BLaER1 treated with 17β-estradiol and CSF1 and Interleukin-3, amounts not matched to agents 10 nM and 100 nM (cell line): ENCODE measurements around the gene CAPN3.

Experiments used
- H3K27ac ChIP-seq, 11 experiments: shearing (Covaris generic); formaldehyde crosslinking; 2 replicates each; pipeline ENCODE4 v1.8.1; 2022
- H3K27me3 ChIP-seq, 11 experiments: shearing (Covaris generic); formaldehyde crosslinking; 2 replicates each; pipeline ENCODE4 v1.8.1; 2022
- H3K36me3 ChIP-seq, 11 experiments: shearing (Covaris generic); formaldehyde crosslinking; 2 replicates each; pipeline ENCODE4 v1.8.1; 2022
- H3K4me1 ChIP-seq, 10 experiments: shearing (Covaris generic); formaldehyde crosslinking; 2 replicates each; pipeline ENCODE4 v1.8.1; 2022
- H3K4me2 ChIP-seq, 11 experiments: shearing (Covaris generic); formaldehyde crosslinking; 2 replicates each; pipeline ENCODE4 v1.8.1; 2022
- H3K4me3 ChIP-seq, 10 experiments: shearing (Covaris generic); formaldehyde crosslinking; 2 replicates each; pipeline ENCODE4 v1.8.1; 2022
- H3K9ac ChIP-seq, 11 experiments: shearing (Covaris generic); formaldehyde crosslinking; 2 replicates each; pipeline ENCODE4 v1.8.1; 2022
- H3K9me3 ChIP-seq, 11 experiments: shearing (Covaris generic); formaldehyde crosslinking; replicated peaks in 1 of 11; 2 replicates each; pipeline ENCODE4 v1.8.1; 2022
- H4K20me1 ChIP-seq, 11 experiments: shearing (Covaris generic); formaldehyde crosslinking; 2 replicates each; pipeline ENCODE4 v1.8.1; 2022
- Cebpa-rat ChIP-seq, 11 experiments: shearing (Covaris generic); IDR thresholded peaks; 2 replicates each; pipeline ENCODE4 v1.8.1; 2022

CAPN3 gene

GRCh38 chr15:42364529-42364928 lies 5.2 kb downstream of the CAPN3 start:
- Histone ChIP-seq H3K27ac (no peak overlapping the region), H3K27me3 (no peaks in the 10 kb centered on the region), H3K36me3 (peaks cover 0 to 14% (median 0%) of the 10 kb centered on the region in 11 experiments; a peak in 4 of 22 replicates), H4K20me1 (no peaks in the 10 kb centered on the region), H3K4me1 (peaks cover 7 to 21% (median 11%) of the 10 kb centered on the region in 10 experiments), H3K4me2 (no peak overlapping the region), H3K9me3 (peaks cover 0 to 7% (median 0%) of the 10 kb centered on the region in 11 experiments; a peak in 3 of 22 replicates), H3K9ac (no peak overlapping the region), H3K4me3 (no peak overlapping the region)
- TF ChIP-seq Cebpa-rat (IDR thresholded peaks at IDR 0.05), result no peak

DNA sequence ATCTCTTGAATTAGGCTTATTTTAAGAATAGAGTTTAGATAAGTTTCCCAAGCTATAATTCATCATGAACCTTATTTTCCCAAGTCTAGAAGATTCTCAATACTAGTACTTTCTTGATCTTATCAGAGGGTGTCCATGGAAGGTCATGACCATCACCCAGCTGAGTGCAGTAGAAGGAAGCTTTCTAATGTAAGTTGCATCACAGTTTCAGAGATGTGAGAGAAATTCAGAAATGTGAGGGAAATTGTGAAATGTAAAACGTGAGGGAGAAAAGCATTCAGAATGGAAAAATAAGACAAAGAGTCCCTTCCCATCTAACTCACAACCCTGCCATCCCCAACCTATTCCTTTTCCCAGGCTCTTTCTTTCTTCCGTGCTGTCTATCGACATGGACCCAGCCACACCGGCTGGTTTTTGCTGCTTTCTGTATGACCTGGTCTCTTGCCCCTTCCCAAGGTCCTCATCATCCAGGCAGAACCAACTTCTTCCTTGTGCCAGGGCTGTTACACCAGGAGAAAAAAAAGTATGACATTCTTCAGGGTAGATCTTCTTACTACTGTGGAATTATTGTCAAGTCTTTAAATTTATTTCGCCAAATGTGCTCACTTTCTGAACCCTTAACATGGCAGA lies 6.7 kb downstream of the CAPN3 start:
- H3K4me1 ChIP-seq, result peaks cover 7 to 13% (median 11%) of the 10 kb centered on the region in 10 experiments
- no peaks in the 10 kb centered on the region for H3K27me3 ChIP-seq
- no peak overlapping the region for H3K27ac ChIP-seq
- peaks cover 0 to 7% (median 0%) of the 10 kb centered on the region in 11 experiments; a peak in 5 of 22 replicates for H3K9me3 ChIP-seq
- H3K36me3 ChIP-seq, result peaks cover 0 to 6% (median 0%) of the 10 kb centered on the region in 11 experiments; a peak in 1 of 22 replicates
- H3K4me3 ChIP-seq, result no peak overlapping the region
- H3K4me2 ChIP-seq, result no peak overlapping the region
- no peak for TF ChIP-seq Cebpa-rat (IDR thresholded peaks at IDR 0.05)
- H4K20me1 ChIP-seq, result no peaks in the 10 kb centered on the region
- no peak overlapping the region for H3K9ac ChIP-seq

GRCh38 chr15:42367041-42367440 lies 7.7 kb downstream of the CAPN3 start:
- Histone ChIP-seq H4K20me1 (no peaks in the 10 kb centered on the region), H3K4me2 (peak overlapping the region; percentile 16 to 46 (median 34); a peak in 20 of 22 replicates), H3K4me3 (no peak overlapping the region), H3K4me1 (peaks cover 7 to 13% (median 11%) of the 10 kb centered on the region in 10 experiments), H3K27ac (no peak overlapping the region), H3K27me3 (no peaks in the 10 kb centered on the region), H3K9me3 (peaks cover 0 to 12% (median 4%) of the 10 kb centered on the region in 11 experiments; a peak in 8 of 22 replicates), H3K36me3 (peaks cover 0 to 7% (median 0%) of the 10 kb centered on the region in 11 experiments; a peak in 1 of 22 replicates), H3K9ac (no peak overlapping the region)
- TF ChIP-seq Cebpa-rat (IDR thresholded peaks at IDR 0.05), result no peak

- Histone ChIP-seq H3K4me3 (no peak overlapping the region), H3K27ac (no peak overlapping the region), H3K9ac (no peak overlapping the region), H4K20me1 (no peaks in the 10 kb centered on the region), H3K4me2 (no peak overlapping the region), H3K9me3 (peaks cover 0 to 12% (median 4%) of the 10 kb centered on the region in 11 experiments; a peak in 8 of 22 replicates), H3K36me3 (peaks cover 0 to 10% (median 0%) of the 10 kb centered on the region in 11 experiments; a peak in 1 of 22 replicates), H3K27me3 (no peaks in the 10 kb centered on the region), H3K4me1 (peaks cover 7 to 13% (median 11%) of the 10 kb centered on the region in 10 experiments)
- no peak for TF ChIP-seq Cebpa-rat (IDR thresholded peaks at IDR 0.05)
These were observed 8.8 kb downstream of the CAPN3 start for GRCh38 chr15:42368096-42368495.

GRCh38 chr15:42371096-42371495 lies 11.8 kb downstream of the CAPN3 start:
- H3K36me3 ChIP-seq, result peaks cover 0 to 10% (median 0%) of the 10 kb centered on the region in 11 experiments; a peak in 1 of 22 replicates
- no peak for TF ChIP-seq Cebpa-rat (IDR thresholded peaks at IDR 0.05)
- no peak overlapping the region; a peak in 1 of 22 replicates for H3K27ac ChIP-seq
- H3K9ac ChIP-seq, result no peak overlapping the region
- no peaks in the 10 kb centered on the region for H4K20me1 ChIP-seq
- peaks cover 7 to 13% (median 11%) of the 10 kb centered on the region in 10 experiments for H3K4me1 ChIP-seq
- no peak overlapping the region for H3K4me2 ChIP-seq
- no peaks in the 10 kb centered on the region for H3K27me3 ChIP-seq
- peaks cover 0 to 12% (median 4%) of the 10 kb centered on the region in 11 experiments; a peak in 8 of 22 replicates for H3K9me3 ChIP-seq
- H3K4me3 ChIP-seq, result no peak overlapping the region

- no peak for TF ChIP-seq Cebpa-rat (IDR thresholded peaks at IDR 0.05)
- H3K27me3 ChIP-seq, result no peaks in the 10 kb centered on the region
These were observed 14.0 kb downstream of the CAPN3 start for GRCh38 chr15:42373274-42373673.

DNA sequence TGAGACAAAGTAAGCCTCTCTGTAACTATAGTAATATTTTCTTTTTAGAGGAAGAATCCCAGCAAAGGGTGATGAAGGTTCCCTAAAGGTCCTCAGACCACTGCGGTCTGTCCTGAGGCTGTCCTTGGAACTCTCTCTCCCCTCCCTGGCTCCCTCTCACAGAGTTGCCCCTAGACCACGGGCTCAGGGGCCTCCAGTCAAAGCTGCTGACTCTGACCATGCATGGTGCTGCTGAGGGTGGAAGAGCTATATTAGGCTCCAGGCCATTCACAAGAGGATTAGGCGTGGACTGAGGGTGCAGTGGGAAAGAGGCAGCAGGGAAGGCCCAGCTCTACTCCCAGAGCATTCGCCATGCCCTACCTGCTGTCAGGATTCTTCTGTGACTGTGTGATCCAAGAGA lies 14.6 kb downstream of the CAPN3 start:
- H3K9ac ChIP-seq, result no peak overlapping the region
- H3K4me1 ChIP-seq, result no peaks in the 10 kb centered on the region
- no peaks in the 10 kb centered on the region for H3K27me3 ChIP-seq
- H3K27ac ChIP-seq, result no peak overlapping the region
- peaks cover 14 to 31% (median 23%) of the 10 kb centered on the region in 11 experiments for H3K9me3 ChIP-seq
- no peaks in the 10 kb centered on the region for H4K20me1 ChIP-seq
- H3K4me2 ChIP-seq, result no peak overlapping the region
- peaks cover 0 to 15% (median 0%) of the 10 kb centered on the region in 11 experiments; a peak in 4 of 22 replicates for H3K36me3 ChIP-seq
- TF ChIP-seq Cebpa-rat (IDR thresholded peaks at IDR 0.05), result no peak
- H3K4me3 ChIP-seq, result no peak overlapping the region

More at GRCh38 chr15:42373274-42373673, 14.0 kb downstream of the CAPN3 start:
- H3K9ac ChIP-seq, result no peak overlapping the region
- no peak overlapping the region for H3K4me2 ChIP-seq
- no peak overlapping the region for H3K27ac ChIP-seq
- H3K4me3 ChIP-seq, result no peak overlapping the region
- peaks cover 0 to 15% (median 0%) of the 10 kb centered on the region in 11 experiments; a peak in 4 of 22 replicates for H3K36me3 ChIP-seq
- peaks cover 12 to 26% (median 18%) of the 10 kb centered on the region in 11 experiments for H3K9me3 ChIP-seq
- H4K20me1 ChIP-seq, result no peaks in the 10 kb centered on the region
- no peaks in the 10 kb centered on the region for H3K4me1 ChIP-seq

GRCh38 chr15:42374810-42375209 lies 15.5 kb downstream of the CAPN3 start:
- no peaks in the 10 kb centered on the region for H3K27me3 ChIP-seq
- no peak for TF ChIP-seq Cebpa-rat (IDR thresholded peaks at IDR 0.05)
- no peaks in the 10 kb centered on the region for H4K20me1 ChIP-seq
- no peak overlapping the region for H3K4me2 ChIP-seq
- no peak overlapping the region for H3K9ac ChIP-seq
- H3K9me3 ChIP-seq, result peaks cover 14 to 37% (median 27%) of the 10 kb centered on the region in 11 experiments
- no peak overlapping the region for H3K27ac ChIP-seq
- H3K36me3 ChIP-seq, result peaks cover 0 to 15% (median 0%) of the 10 kb centered on the region in 11 experiments; a peak in 4 of 22 replicates
- no peaks in the 10 kb centered on the region for H3K4me1 ChIP-seq
- H3K4me3 ChIP-seq, result no peak overlapping the region

DNA sequence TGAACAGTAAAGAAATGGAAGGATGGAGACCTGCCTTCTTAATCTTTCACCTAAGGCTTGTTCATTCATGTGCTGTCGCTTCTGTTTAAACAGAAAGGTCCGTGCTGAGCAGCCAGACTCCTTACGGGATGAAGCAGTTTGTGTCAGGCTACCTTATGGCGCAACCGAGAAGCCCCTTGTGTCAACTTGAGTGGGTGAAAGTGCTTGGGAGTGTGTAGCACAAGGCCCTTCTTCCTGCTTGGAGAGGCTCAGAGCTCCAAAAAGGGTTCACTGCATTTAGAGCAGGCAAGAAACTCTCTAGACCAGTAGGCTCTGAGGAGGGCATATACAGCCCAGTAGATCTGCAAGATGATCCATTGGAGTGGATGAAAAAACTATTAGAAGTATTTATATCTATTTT lies 16.0 kb downstream of the CAPN3 start:
- Histone ChIP-seq H3K4me3 (no peak overlapping the region), H3K36me3 (peaks cover 0 to 15% (median 0%) of the 10 kb centered on the region in 11 experiments; a peak in 4 of 22 replicates), H3K27ac (no peak overlapping the region), H4K20me1 (no peaks in the 10 kb centered on the region), H3K27me3 (no peaks in the 10 kb centered on the region), H3K4me2 (no peak overlapping the region), H3K4me1 (no peaks in the 10 kb centered on the region), H3K9me3 (peaks cover 14 to 37% (median 27%) of the 10 kb centered on the region in 11 experiments), H3K9ac (no peak overlapping the region)
- TF ChIP-seq Cebpa-rat (IDR thresholded peaks at IDR 0.05), result no peak
